Thyroid gland (tissue), 4 donors: ENCODE measurements around the gene MPHOSPH6. TPM values are rescaled to one million over a fixed set of nuclear protein-coding genes. Genes with fewer than 3 reads are reported as not detected.
"Not testable (repeated sequence)": the region's sequence is repeated elsewhere in the genome, so short reads cannot be mapped to it uniquely, and the experiment has no call there.

ENCODE experiments used
- DNase-seq, 2 donors: peaks; one replicate each; pipeline ENCODE4 v3.0.0-alpha.2; 2019
- H3K27ac ChIP-seq, 3 donors: fragments of 200-600 bp; sonication (generic); 1 replicate in 2 of 3; 2 replicates in 1 of 3; pipeline ENCODE4 v1.5.1; 2016 to 2019; ENCODE audit warnings: mild to moderate bottlenecking in 1 of 3, moderate library complexity in 1 of 3
- H3K27me3 ChIP-seq: fragments of 200-600 bp; sonication (generic); one replicate; pipeline ENCODE4 v1.5.1; 2019
- H3K36me3 ChIP-seq, 2 donors: fragments of 200-600 bp; sonication (generic); one replicate each; pipeline ENCODE4 v1.5.1; 2016 to 2019
- H3K4me1 ChIP-seq, 2 donors: fragments of 200-600 bp; sonication (generic); one replicate each; pipeline ENCODE4 v1.5.1; 2017 to 2019
- H3K4me3 ChIP-seq, 3 donors: fragments of 200-600 bp; sonication (generic); replicated peaks in 1 of 3; 1 replicate in 2 of 3; 2 replicates in 1 of 3; pipeline ENCODE4 v1.5.1; 2016; ENCODE audit warnings: mild to moderate bottlenecking in 1 of 3
- H3K9me3 ChIP-seq: fragments of 200-600 bp; sonication (generic); one replicate; pipeline ENCODE4 v1.5.1; 2017
- POLR2A ChIP-seq, 2 donors: fragments of 450-650 bp; IDR thresholded peaks; one replicate each; pipeline ENCODE4 v1.6.1; 2017; ENCODE audit warnings: antibody characterized with exemption in 2 of 2, mild to moderate bottlenecking in 2 of 2, moderate library complexity in 1 of 2
- WGBS, 2 donors: methylation state at CpG; one replicate each; pipeline ENCODE4 v1.1.5; 2017; 5-methylcytosine and 5-hydroxymethylcytosine counted together
- intact Hi-C: fragments of 100-400 bp; cut with DNase I; formaldehyde crosslinking; loops from one replicate; pipeline ENCODE4 v1.15.1; 2023
- total RNA-seq, 4 donors: library from RNA; depleted of rRNA; stranded (reverse); fragments of >200 nt; gene quantifications; one replicate each; pipeline ENCODE4 v1.2.3, GENCODE V29; 2016
- TF ChIP-seq, protein P1 (sequence below), 6 experiments: fragments of 200-600 bp in 3 of 6; fragments of 450-650 bp in 3 of 6; sonication (generic) in 3 of 6; IDR thresholded peaks; one replicate each; pipeline ENCODE4 v1.5.1; 2016 to 2019; ENCODE audit warnings: antibody characterized with exemption in 6 of 6, mild to moderate bottlenecking in 2 of 6, inconsistent platforms in 1 of 6, moderate library complexity in 1 of 6

The MPHOSPH6 gene
- total RNA-seq, 4 donors from 2014 or later: 29.1 to 41.0 (median 34.3) TPM

DNA sequence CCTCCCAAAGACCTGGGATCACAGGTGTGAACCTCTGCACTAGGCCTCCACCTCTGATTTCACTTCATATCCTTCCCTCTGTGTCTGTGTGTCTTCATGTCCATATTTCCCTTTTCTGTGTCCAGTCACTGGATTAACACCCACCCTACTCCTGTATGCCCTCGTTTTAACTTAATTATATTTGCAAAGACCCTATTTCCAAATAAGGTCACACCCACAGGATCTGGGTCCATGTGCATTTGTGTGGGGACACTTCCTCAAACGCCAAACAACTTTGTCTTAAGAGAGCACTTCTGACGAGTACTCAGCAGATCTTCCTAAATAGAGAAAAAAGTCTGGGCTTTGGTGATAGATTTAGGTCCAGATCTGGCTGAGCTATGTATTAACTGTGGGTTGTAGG is 56.3 kb downstream of the MPHOSPH6 start:
- Histone ChIP-seq H3K4me1 (no peaks in the 10 kb centered on the region), H3K27ac (no peak overlapping the region), H3K4me3 (no peak overlapping the region), H3K9me3 (no peaks in the 10 kb centered on the region), H3K27me3 (no peaks in the 10 kb centered on the region), H3K36me3 (no peaks in the 10 kb centered on the region)
- no peak for DNase-seq
- WGBS, 2 donors: 57 to 66% methylated on average over 3 of the region's 3 CpGs
- TF ChIP-seq, protein P1, sequence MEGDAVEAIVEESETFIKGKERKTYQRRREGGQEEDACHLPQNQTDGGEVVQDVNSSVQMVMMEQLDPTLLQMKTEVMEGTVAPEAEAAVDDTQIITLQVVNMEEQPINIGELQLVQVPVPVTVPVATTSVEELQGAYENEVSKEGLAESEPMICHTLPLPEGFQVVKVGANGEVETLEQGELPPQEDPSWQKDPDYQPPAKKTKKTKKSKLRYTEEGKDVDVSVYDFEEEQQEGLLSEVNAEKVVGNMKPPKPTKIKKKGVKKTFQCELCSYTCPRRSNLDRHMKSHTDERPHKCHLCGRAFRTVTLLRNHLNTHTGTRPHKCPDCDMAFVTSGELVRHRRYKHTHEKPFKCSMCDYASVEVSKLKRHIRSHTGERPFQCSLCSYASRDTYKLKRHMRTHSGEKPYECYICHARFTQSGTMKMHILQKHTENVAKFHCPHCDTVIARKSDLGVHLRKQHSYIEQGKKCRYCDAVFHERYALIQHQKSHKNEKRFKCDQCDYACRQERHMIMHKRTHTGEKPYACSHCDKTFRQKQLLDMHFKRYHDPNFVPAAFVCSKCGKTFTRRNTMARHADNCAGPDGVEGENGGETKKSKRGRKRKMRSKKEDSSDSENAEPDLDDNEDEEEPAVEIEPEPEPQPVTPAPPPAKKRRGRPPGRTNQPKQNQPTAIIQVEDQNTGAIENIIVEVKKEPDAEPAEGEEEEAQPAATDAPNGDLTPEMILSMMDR (IDR thresholded peaks at IDR 0.05): no peak
- TF ChIP-seq POLR2A (IDR thresholded peaks at IDR 0.05): no peak
- intact Hi-C loops: no loop called here

DNA sequence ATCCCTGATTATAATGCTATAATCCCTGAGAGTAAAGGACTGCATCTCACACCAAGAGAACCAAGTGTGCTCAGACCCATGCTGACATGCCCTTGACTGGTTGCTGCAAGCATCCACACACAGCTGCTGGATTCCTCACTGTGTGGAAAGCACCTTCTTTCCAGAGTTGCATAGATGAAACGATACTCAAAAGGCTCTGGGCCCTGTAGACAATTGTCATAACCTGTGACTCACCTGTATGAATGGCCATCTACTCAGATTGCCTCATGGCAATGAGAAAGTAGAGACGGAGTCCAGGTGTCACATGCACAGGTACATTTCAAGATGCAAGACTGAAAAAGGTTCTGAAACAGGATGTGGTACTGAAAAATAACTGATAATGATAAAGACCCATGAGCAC is 58.1 kb downstream of the MPHOSPH6 start:
- H3K36me3 ChIP-seq: no peaks in the 10 kb centered on the region
- 74 to 76% methylated on average over 2 of the region's 2 CpGs for WGBS, 2 donors
- H3K4me3 ChIP-seq: no peak overlapping the region
- no peak overlapping the region for H3K27ac ChIP-seq
- no peak for DNase-seq
- TF ChIP-seq, protein P1 (IDR thresholded peaks at IDR 0.05): no peak
- no peak for TF ChIP-seq POLR2A (IDR thresholded peaks at IDR 0.05)
- intact Hi-C loops: no loop called here
- H3K9me3 ChIP-seq: no peaks in the 10 kb centered on the region
- no peaks in the 10 kb centered on the region for H3K4me1 ChIP-seq
- H3K27me3 ChIP-seq: no peaks in the 10 kb centered on the region

DNA sequence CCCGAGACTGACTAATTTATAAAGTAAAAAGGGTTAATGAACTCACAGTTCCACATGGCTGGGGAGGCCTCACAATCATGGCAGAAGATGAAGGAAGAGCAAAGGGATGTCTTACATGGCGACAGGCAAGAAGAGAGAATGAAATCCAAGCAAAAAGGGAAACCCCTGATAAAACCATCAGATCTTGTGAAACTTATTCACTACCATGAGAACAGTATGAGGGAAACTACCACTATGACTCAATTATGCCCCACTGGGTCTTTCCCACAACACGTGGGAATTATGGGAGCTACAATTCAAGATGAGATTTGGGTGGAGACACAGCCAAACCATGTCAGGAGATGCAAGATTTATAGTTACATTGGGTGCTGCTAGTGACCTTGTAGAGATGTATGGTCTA is 60.8 kb downstream of the MPHOSPH6 start:
- H3K27me3 ChIP-seq, H3K4me1 ChIP-seq, H3K4me3 ChIP-seq, H3K36me3 ChIP-seq, H3K9me3 ChIP-seq, H3K27ac ChIP-seq, intact Hi-C loops, DNase-seq: not testable (repeated sequence)
- WGBS, 2 donors: 76 to 79% methylated on average over 3 of the region's 3 CpGs

DNA sequence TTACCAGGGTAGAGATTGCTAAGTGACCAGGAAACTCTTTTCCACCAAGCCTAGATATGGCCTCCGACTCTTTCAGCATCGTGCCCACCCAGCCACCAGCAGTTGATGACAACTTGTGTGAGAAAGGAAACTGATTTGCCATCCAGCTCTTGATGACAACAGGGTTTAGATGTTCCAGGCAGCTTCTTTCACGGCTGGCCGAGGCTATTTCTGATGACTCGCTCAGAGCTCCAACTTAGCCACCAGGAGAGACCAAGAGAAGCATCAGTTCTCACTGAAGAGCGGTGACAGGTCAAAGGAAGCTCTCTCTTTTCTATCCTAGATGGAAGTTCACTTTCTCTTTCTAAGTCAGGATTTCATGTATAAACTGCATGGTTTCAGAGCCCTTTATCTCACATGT is 61.2 kb downstream of the MPHOSPH6 start:
- DNase-seq: no peak
- Histone ChIP-seq H3K4me1 (no peaks in the 10 kb centered on the region), H3K9me3 (no peaks in the 10 kb centered on the region), H3K27ac (no peak overlapping the region), H3K36me3 (no peaks in the 10 kb centered on the region), H3K4me3 (no peak overlapping the region), H3K27me3 (no peaks in the 10 kb centered on the region)
- intact Hi-C loops: no loop called here
- no peak for TF ChIP-seq POLR2A (IDR thresholded peaks at IDR 0.05)
- TF ChIP-seq, protein P1 (IDR thresholded peaks at IDR 0.05): no peak
- 84 to 91% methylated on average over 6 of the region's 6 CpGs for WGBS, 2 donors

DNA sequence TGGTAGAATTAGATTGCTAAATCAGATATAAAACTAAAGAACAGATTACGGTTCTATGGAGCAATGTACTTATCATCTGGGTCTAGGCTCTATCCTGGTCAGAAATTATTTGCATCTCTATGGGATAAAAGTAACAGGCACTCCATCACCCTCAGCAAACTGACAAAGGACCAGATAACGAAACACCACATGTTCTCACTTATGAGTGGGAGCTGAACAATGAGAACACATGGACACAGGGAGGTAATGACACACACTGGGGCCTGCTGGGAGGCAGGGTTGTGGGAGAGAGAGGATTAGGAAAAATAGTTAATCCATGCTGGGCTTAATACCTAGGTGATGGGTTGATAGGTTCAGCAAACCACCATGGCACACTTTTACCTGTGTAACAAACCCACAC is 61.9 kb downstream of the MPHOSPH6 start:
- DNase-seq: no peak
- Histone ChIP-seq H3K27ac (no peak overlapping the region), H3K4me3 (no peak overlapping the region), H3K9me3 (no peaks in the 10 kb centered on the region), H3K36me3 (no peaks in the 10 kb centered on the region), H3K4me1 (no peaks in the 10 kb centered on the region), H3K27me3 (no peaks in the 10 kb centered on the region)
- intact Hi-C loops: no loop called here
- TF ChIP-seq POLR2A (IDR thresholded peaks at IDR 0.05): no peak
- TF ChIP-seq, protein P1 (IDR thresholded peaks at IDR 0.05): no peak
- 83 to 92% methylated on average over 2 of the region's 2 CpGs for WGBS, 2 donors

DNA sequence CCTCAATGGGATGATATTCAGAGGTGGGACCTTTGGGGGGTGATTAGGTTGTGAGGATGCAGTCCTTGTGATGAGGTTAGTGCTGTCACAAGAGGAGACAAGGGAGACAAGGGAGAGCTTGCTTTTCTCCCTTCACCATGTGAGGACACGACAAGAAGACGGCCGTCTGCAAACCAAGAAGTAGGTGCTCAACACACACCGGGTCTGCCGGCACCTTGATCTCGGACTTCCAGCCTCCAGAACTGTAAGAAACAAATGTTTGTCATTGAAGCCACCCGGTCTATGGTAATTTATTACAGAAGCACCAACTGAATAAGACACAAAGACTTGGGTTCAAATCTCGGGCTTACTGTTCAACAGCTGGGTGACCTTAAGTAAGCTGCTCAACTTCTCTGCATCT is 64.9 kb downstream of the MPHOSPH6 start:
- Histone ChIP-seq H3K4me3 (no peak overlapping the region), H3K27me3 (no peaks in the 10 kb centered on the region), H3K27ac (no peak overlapping the region), H3K9me3 (no peaks in the 10 kb centered on the region), H3K4me1 (no peaks in the 10 kb centered on the region), H3K36me3 (no peaks in the 10 kb centered on the region)
- no peak for TF ChIP-seq POLR2A (IDR thresholded peaks at IDR 0.05)
- TF ChIP-seq, protein P1 (IDR thresholded peaks at IDR 0.05): no peak
- DNase-seq: no peak
- 89 to 92% methylated on average over 8 of the region's 8 CpGs for WGBS, 2 donors
- intact Hi-C loops: no loop called here
